GM18909 (cell line): ENCODE results near the gene GPR132.
"Not testable (repeated sequence)": the region's sequence is repeated elsewhere in the genome, so short reads cannot be mapped to it uniquely, and the experiment has no call there.

ENCODE experiments used
- ATAC-seq: cut with Tn5 transposase; IDR thresholded peaks from one replicate; pipeline ENCODE4 v1.9.1; 2021; ENCODE audit warnings: mild to moderate bottlenecking; ENCODE audit not compliant: unreplicated experiment, poor library complexity

GPR132 gene, protein sequence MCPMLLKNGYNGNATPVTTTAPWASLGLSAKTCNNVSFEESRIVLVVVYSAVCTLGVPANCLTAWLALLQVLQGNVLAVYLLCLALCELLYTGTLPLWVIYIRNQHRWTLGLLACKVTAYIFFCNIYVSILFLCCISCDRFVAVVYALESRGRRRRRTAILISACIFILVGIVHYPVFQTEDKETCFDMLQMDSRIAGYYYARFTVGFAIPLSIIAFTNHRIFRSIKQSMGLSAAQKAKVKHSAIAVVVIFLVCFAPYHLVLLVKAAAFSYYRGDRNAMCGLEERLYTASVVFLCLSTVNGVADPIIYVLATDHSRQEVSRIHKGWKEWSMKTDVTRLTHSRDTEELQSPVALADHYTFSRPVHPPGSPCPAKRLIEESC

GRCh38 chr14:105065280-105066228 lies at the start of gene GPR132:
Gene GPR132 (minus strand): TSS chr14:105065430. CDS start chr14:105055420, 10,010 bp downstream.
- ATAC-seq = peak; percentile 56

- ATAC-seq = not testable (repeated sequence)
These were observed 44.0 kb upstream of the GPR132 start for GRCh38 chr14:105109243-105109642.

GRCh38 chr14:105108516-105108864 lies 43.3 kb upstream of the GPR132 start:
- ATAC-seq = no peak

DNA sequence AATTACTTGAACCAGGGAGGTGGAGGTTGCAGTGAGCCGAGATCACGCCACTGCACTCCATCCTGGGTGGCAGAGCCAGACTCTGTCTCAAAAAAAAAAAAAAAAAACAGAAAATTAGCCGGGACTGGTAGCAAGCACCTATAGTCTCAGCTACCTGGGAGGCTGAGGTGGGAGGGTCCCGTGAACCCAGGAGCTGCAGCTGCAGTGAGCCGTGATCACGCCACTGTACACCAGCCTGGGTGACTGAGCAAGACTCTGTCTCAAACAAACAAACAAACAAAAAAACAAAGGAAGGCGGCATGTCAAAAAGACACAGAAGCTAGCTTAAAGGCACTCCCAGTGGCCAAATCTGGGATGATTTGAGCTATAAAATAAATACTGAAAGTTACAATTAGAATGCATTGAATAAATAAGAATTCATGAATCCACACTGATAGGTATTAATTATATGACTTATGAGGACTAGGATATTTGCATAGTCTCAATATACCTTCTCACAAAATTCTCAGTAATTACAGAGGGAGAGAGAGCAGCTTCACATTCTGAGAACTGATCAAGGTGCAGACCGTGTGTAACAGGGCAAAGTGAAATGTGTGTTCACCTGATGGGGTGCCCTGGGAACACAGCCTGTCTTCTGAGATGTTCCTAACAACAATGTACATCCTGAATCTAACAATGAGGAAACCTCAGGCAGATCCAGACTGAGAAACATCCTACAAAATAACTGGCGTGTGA lies 42.7 kb upstream of the GPR132 start:
- no peak for ATAC-seq

GRCh38 chr14:105107351-105107750 lies 42.1 kb upstream of the GPR132 start:
- ATAC-seq = no peak

DNA sequence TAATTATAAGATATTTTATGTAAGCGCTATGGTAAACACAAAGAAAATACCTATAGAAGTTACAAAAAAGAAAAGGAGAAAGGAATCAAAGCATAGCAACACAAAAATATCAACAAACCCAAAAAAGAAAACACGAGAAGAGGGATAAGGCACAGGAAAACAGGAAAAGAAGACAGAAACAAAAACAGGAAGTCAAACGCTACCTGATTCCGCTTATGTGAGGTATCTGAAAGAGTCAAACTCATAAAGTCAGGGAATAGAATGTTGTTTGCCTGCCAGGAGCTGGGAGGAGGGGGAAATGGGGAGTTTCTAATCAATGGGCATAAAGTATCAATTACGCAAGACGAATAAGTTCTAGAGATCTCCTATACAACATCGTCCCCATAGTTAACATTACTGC lies 39.9 kb upstream of the GPR132 start:
- no peak for ATAC-seq

GRCh38 chr14:105102893-105103292 lies 37.7 kb upstream of the GPR132 start:
- ATAC-seq = no peak

- ATAC-seq = no peak
These were observed 37.2 kb upstream of the GPR132 start for GRCh38 chr14:105102361-105102870.

GRCh38 chr14:105100910-105101309 lies 35.7 kb upstream of the GPR132 start:
- ATAC-seq = no peak

- no peak for ATAC-seq
These were observed 34.5 kb upstream of the GPR132 start for GRCh38 chr14:105099778-105100177.

GRCh38 chr14:105098316-105098715 lies 33.1 kb upstream of the GPR132 start:
- ATAC-seq = no peak

DNA sequence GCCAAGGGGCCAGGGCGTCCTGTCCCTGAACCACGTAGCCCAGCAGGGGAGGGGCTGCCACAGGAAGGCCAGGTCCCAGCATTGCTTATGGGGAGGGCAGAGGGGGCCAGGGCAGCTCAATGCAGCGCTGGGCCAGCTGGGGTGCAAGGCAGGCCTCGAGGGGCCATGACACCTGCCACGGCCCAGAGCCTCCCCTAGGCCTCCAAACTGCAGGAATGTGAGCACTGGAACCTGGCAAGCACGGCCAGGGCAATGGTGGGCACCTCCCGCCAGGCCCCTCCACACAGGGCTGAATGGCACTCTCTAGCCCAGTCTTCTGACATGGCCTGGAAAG lies 32.5 kb upstream of the GPR132 start:
- ATAC-seq = no peak

GRCh38 chr14:105096206-105096875 lies 31.1 kb upstream of the GPR132 start:
- ATAC-seq = no peak

DNA sequence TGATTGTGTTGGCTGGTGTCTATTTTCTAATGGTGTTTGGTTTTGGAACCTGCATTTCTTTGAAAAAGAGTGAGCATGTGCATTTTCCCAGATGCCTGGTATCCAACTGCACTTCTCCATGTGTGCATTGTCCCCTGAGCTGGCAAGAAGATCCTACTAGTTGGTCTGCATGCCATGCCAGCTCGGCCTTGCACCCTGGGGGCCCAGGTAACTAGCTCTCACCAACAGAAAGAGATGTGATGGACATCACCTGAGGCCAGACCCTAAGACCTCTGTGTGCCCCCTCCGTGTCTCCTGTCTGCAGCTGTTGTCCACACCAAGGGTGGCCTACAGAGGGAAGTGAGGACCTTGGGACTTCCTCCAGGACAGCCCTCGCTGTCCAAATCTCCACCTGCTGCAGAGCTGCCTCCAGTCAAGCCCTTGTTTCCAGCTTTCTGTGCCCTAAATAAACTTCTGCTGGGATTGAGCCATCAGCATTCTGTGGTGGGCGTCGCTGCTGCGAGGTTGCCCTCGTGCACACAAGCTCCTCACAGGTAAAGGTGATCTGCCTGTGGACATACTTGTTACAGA lies 30.1 kb upstream of the GPR132 start:
- ATAC-seq = no peak

DNA sequence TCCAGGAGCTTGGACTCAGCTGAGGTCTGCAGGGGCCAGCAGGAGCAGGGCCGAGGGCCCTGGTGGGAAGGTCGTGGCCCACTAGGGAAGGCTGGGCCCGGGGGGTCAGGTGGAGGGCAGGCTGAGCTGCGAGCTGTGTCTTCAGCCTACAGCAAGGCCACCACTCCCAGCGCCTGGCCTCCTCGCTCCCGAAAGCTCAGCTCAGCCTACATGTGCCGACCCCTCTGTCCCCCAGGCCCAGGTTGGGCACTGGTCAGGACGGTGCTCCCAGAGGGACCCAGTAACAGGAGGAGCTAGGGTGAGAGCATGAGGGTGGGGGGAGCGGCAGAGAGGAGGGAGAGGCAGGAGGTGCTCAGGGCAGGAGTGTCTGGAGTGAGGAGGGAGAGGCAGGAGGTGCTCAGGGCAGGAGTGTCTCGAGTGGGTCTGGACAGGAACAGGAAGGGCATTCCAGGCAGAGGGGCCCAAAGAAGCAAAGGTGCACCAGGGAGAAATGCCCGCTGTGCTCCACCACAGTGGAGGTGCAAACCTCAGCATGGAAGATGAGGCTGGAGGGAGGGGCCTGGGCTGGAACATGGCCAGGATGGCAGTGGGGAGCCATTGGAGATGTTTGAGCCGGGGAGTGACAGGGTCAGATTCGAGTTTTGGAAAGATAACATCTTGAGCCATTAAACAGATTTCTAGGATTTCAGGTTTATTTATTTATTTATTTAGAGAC lies 29.1 kb upstream of the GPR132 start:
- ATAC-seq = no peak

DNA sequence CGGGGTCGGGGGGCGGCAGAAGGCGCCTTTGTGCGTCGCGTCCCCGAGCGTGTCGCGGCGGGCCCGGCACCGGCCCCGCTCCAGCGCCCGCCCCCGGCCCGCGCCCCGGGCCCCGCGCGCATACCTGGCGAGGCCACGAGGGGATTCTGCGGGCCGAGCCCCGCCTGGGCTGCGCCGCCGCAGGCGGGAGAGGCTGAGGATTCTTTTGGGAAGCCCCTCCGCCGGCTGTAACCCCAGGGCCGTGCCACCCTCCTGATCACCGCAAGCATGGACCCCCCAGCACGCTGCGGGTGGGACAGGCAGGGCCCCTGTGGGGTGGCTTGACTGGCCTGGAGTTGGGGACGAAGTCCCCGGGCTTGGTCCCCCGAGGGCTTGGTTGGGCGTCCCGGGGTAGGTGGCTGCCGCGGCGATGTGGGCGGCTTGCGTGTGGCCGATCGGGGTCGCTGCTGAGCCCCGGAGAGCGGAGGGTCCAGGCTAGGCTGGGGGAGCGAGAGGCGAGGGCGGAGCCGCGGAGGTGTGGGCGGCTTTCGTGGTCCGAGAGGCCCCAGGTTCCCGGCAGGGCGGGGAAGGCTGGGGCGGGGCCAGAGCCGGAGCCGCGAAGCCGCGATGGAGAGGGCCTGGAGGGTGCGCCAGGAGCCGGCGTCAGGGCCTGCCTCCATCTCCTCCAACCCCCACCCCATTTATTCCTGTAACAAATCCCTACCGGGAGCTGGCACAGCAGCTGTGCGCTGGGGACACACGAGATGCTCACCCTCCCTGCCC lies 28.4 kb upstream of the GPR132 start:
- peak; percentile 56 for ATAC-seq

DNA sequence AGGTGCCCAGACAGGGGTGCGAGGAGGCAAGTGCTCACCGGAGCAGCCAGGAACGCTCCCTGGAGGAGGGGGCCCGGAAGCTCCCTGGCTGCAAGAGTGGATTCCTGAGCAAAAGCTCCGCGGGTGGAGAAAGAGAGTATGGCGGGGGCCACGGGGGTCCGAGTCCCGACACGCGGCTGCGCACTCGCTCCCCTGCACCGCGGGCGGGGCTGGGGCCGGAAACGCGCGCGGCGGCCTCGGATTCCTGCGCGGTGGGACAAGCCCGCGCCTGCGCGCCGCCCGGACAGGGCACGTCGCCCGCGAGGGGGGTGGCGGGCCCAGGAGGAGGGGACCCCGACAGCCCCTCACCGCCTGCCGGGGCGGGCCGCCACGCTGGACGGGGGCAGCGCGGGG lies 27.8 kb upstream of the GPR132 start:
- peak; percentile 42 for ATAC-seq
